DND-41 (cell line): ENCODE results near the gene TBCK.

Source experiments
- CTCF ChIP-seq: IDR thresholded peaks from 2 replicates; pipeline ENCODE4 v1.5.1; 2012; ENCODE audit warnings: borderline replicate concordance, low read length, moderate library complexity, mild to moderate bottlenecking; ENCODE audit not compliant: poor library complexity, severe bottlenecking; ENCODE audit errors: extremely low read depth
- EZH2 ChIP-seq: IDR thresholded peaks from 3 replicates; pipeline ENCODE4 v1.6.1; 2012; ENCODE audit warnings: borderline replicate concordance, low read depth, mild to moderate bottlenecking, moderate library complexity, low read length, inconsistent platforms; ENCODE audit not compliant: severe bottlenecking

GRCh38 chr4:106056914-106057313, 259.1 kb downstream of the TBCK start:
- TF ChIP-seq CTCF (no peak), EZH2 (no peak)
